ENCODE measurements around the gene BEND2. TPM values are rescaled to one million over a fixed set of nuclear protein-coding genes. Genes with fewer than 3 reads are reported as not detected.

The BEND2 gene
- total and polyA plus RNA-seq, 5 experiments from 2014 or later: not detected

GRCh38 chrX:18173494-18174180, 47.0 kb downstream of the BEND2 start:
- Mint-ChIP-seq H3K27ac (no peak overlapping the region), H3K9me3 (no peaks in the 10 kb centered on the region), H3K4me1 (no peaks in the 10 kb centered on the region), H3K4me3 (no peak overlapping the region), H3K27me3 (peaks cover 0 to 6% (median 4%) of the 10 kb centered on the region in 5 donors), H3K36me3 (no peaks in the 10 kb centered on the region)
- POLR2A ChIA-PET: no interaction called here
- ATAC-seq (no peak), DNase-seq (no peak)

- Mint-ChIP-seq H3K27ac (no peak overlapping the region), H3K9me3 (no peaks in the 10 kb centered on the region), H3K4me3 (no peak overlapping the region), H3K27me3 (peaks cover 0 to 6% (median 4%) of the 10 kb centered on the region in 5 donors), H3K36me3 (no peaks in the 10 kb centered on the region), H3K4me1 (no peaks in the 10 kb centered on the region)
- POLR2A ChIA-PET: no interaction called here
- DNase-seq: no peak
- ATAC-seq: no peak
These were observed 47.7 kb downstream of the BEND2 start for GRCh38 chrX:18172970-18173369.

- ATAC-seq (no peak), DNase-seq (no peak)
- Mint-ChIP-seq H3K4me3 (no peak overlapping the region), H3K27me3 (peaks cover 0 to 6% (median 2%) of the 10 kb centered on the region in 5 donors), H3K27ac (no peak overlapping the region), H3K9me3 (no peaks in the 10 kb centered on the region), H3K36me3 (no peaks in the 10 kb centered on the region), H3K4me1 (no peaks in the 10 kb centered on the region)
- POLR2A ChIA-PET: no interaction called here
These were observed 49.8 kb downstream of the BEND2 start for GRCh38 chrX:18170910-18171309.

GRCh38 chrX:18166068-18166467, 54.6 kb downstream of the BEND2 start:
- DNase-seq (no peak), ATAC-seq (no peak)
- no peaks in the 10 kb centered on the region for H3K9me3 Mint-ChIP-seq
- H3K4me1 Mint-ChIP-seq: no peaks in the 10 kb centered on the region
- POLR2A ChIA-PET: no interaction called here
- H3K4me3 Mint-ChIP-seq: no peak overlapping the region
- no peaks in the 10 kb centered on the region for H3K36me3 Mint-ChIP-seq
- H3K27me3 Mint-ChIP-seq: peaks cover 0 to 3% (median 0%) of the 10 kb centered on the region in 5 donors
- no peak overlapping the region for H3K27ac Mint-ChIP-seq

- H3K27ac Mint-ChIP-seq: no peak overlapping the region
- peaks cover 0 to 12% (median 0%) of the 10 kb centered on the region in 9 donors for H3K9me3 Mint-ChIP-seq
- DNase-seq (no peak), ATAC-seq (no peak)
- H3K4me3 Mint-ChIP-seq: no peak overlapping the region
- peaks cover 0 to 2% (median 0%) of the 10 kb centered on the region in 4 donors for H3K4me1 Mint-ChIP-seq
- POLR2A ChIA-PET: no interaction called here
- H3K27me3 Mint-ChIP-seq: peaks cover 0 to 22% (median 5%) of the 10 kb centered on the region in 5 donors
- no peaks in the 10 kb centered on the region for H3K36me3 Mint-ChIP-seq
These were observed 60.3 kb downstream of the BEND2 start for GRCh38 chrX:18160369-18160768.

- no peaks in the 10 kb centered on the region for H3K36me3 Mint-ChIP-seq
- POLR2A ChIA-PET: no interaction called here
- no peak for ATAC-seq
These were observed 61.7 kb downstream of the BEND2 start for GRCh38 chrX:18158963-18159362.

GRCh38 chrX:18151649-18152048, 69.0 kb downstream of the BEND2 start:
- Mint-ChIP-seq H3K27me3 (peaks cover 0 to 11% (median 8%) of the 10 kb centered on the region in 5 donors), H3K9me3 (peaks cover 0 to 11% (median 0%) of the 10 kb centered on the region in 9 donors), H3K4me1 (peaks cover 0 to 2% (median 0%) of the 10 kb centered on the region in 4 donors), H3K4me3 (no peak overlapping the region), H3K27ac (no peak overlapping the region), H3K36me3 (peaks cover 0 to 10% (median 0%) of the 10 kb centered on the region in 3 donors)
- DNase-seq (no peak), ATAC-seq (no peak)
- POLR2A ChIA-PET: no interaction called here

More at GRCh38 chrX:18158963-18159362, 61.7 kb downstream of the BEND2 start:
- H3K27ac Mint-ChIP-seq: no peak overlapping the region
- no peak for DNase-seq
- peaks cover 0 to 2% (median 0%) of the 10 kb centered on the region in 4 donors for H3K4me1 Mint-ChIP-seq
- peaks cover 0 to 13% (median 0%) of the 10 kb centered on the region in 9 donors for H3K9me3 Mint-ChIP-seq
- peaks cover 0 to 22% (median 5%) of the 10 kb centered on the region in 5 donors for H3K27me3 Mint-ChIP-seq
- H3K4me3 Mint-ChIP-seq: no peak overlapping the region

DNA sequence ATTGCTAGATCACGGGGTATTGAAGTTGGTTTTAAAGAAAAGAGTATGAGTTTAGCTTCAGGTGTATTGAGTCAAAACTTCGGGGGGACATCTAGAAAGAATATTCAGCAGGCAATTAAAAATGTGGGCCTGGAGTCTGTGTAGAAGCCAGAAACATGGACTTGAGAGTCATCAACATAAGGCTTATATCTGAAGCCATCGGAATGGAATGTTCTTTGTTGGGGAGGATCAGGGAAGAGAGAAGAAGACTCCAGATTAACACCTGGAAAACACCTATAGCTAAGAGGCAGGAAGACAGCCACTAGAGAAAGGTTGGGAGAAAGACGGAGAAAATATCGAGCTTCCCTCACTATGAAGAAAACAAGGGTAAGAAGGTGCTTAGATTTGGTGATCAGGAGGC, 69.5 kb downstream of the BEND2 start:
- H3K4me3 Mint-ChIP-seq: no peak overlapping the region
- peaks cover 0 to 10% (median 0%) of the 10 kb centered on the region in 3 donors for H3K36me3 Mint-ChIP-seq
- no peaks in the 10 kb centered on the region for H3K4me1 Mint-ChIP-seq
- H3K27me3 Mint-ChIP-seq: peaks cover 0 to 11% (median 8%) of the 10 kb centered on the region in 5 donors
- POLR2A ChIA-PET: no interaction called here
- peaks cover 0 to 10% (median 0%) of the 10 kb centered on the region in 9 donors for H3K9me3 Mint-ChIP-seq
- DNase-seq: no peak
- no peak overlapping the region for H3K27ac Mint-ChIP-seq
- no peak for ATAC-seq

GRCh38 chrX:18149454-18149853, 71.2 kb downstream of the BEND2 start:
- Mint-ChIP-seq H3K4me3 (no peak overlapping the region), H3K4me1 (no peaks in the 10 kb centered on the region), H3K27ac (no peak overlapping the region), H3K36me3 (peaks cover 0 to 10% (median 0%) of the 10 kb centered on the region in 3 donors), H3K27me3 (peaks cover 0 to 11% (median 8%) of the 10 kb centered on the region in 5 donors), H3K9me3 (peaks cover 0 to 5% (median 0%) of the 10 kb centered on the region in 9 donors)
- ATAC-seq (no peak), DNase-seq (no peak)
- POLR2A ChIA-PET: no interaction called here

GRCh38 chrX:18146954-18147353, 73.7 kb downstream of the BEND2 start:
- POLR2A ChIA-PET: no interaction called here
- no peak overlapping the region for H3K27ac Mint-ChIP-seq
- DNase-seq: peak in 2 of 10 donors; percentile 7 to 11

GRCh38 chrX:18146009-18146408, 74.7 kb downstream of the BEND2 start:
- Mint-ChIP-seq H3K9me3 (peaks cover 0 to 3% (median 0%) of the 10 kb centered on the region in 9 donors), H3K36me3 (peaks cover 0 to 1% (median 0%) of the 10 kb centered on the region in 3 donors), H3K4me1 (no peaks in the 10 kb centered on the region), H3K27ac (no peak overlapping the region), H3K4me3 (no peak overlapping the region), H3K27me3 (peaks cover 0 to 6% (median 2%) of the 10 kb centered on the region in 5 donors)
- DNase-seq (no peak), ATAC-seq (no peak)
- POLR2A ChIA-PET: no interaction called here

More at GRCh38 chrX:18146954-18147353, 73.7 kb downstream of the BEND2 start:
- peaks cover 0 to 5% (median 0%) of the 10 kb centered on the region in 3 donors for H3K36me3 Mint-ChIP-seq
- no peak for ATAC-seq
- no peak overlapping the region for H3K4me3 Mint-ChIP-seq
- peaks cover 0 to 3% (median 0%) of the 10 kb centered on the region in 9 donors for H3K9me3 Mint-ChIP-seq
- H3K27me3 Mint-ChIP-seq: peaks cover 0 to 11% (median 8%) of the 10 kb centered on the region in 5 donors
- no peaks in the 10 kb centered on the region for H3K4me1 Mint-ChIP-seq

DNA sequence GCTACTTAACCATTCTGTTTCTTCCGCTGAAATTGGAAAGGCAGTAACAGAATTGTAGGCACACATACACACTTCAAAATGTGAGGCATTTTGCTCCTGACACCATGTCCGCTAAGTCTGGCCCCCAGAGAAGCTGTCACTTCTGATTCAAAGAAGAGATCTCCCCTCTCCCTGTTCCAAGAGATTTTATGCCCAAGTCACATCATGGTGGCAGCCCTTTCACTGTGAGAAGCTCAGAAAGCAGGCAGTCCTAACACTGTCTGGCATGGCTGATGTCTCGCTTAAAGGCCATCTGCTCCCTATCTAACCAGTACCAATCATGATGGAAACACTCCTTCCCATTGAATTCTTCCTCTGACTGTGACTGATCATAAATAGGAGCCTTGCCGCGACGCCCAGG, 83.9 kb downstream of the BEND2 start:
- H3K27me3 Mint-ChIP-seq: peaks cover 0 to 11% (median 0%) of the 10 kb centered on the region in 5 donors
- ATAC-seq: no peak
- peaks cover 0 to 2% (median 0%) of the 10 kb centered on the region in 4 donors for H3K4me1 Mint-ChIP-seq
- DNase-seq: no peak
- no peak overlapping the region for H3K27ac Mint-ChIP-seq
- no peak overlapping the region for H3K4me3 Mint-ChIP-seq
- POLR2A ChIA-PET: no interaction called here
- H3K36me3 Mint-ChIP-seq: no peaks in the 10 kb centered on the region
- H3K9me3 Mint-ChIP-seq: peaks cover 0 to 2% (median 0%) of the 10 kb centered on the region in 9 donors

DNA sequence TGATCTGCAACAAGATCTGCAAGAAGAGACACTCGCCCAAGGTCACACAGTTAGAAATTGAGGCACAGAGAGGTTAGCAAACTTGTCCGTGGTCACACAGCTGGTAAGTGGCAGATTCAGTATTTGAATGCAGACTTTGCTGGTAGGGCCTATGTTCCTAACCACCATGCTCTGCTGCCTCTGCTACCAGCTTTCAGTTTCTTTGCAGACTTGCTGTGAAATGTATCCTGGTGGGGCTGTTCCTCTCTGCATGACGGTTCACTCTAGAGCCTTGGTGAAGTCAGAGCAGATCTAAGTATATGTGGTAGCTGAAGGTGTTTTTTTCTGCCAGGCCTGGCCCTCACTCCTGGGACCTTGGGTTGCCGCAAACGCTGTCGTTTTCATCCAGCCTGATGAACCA, 87.1 kb downstream of the BEND2 start:
- H3K9me3 Mint-ChIP-seq: peaks cover 0 to 1% (median 0%) of the 10 kb centered on the region in 9 donors
- no peak overlapping the region for H3K4me3 Mint-ChIP-seq
- POLR2A ChIA-PET: no interaction called here
- H3K36me3 Mint-ChIP-seq: no peaks in the 10 kb centered on the region
- ATAC-seq: no peak
- peaks cover 0 to 11% (median 0%) of the 10 kb centered on the region in 5 donors for H3K27me3 Mint-ChIP-seq
- peaks cover 0 to 2% (median 0%) of the 10 kb centered on the region in 4 donors for H3K4me1 Mint-ChIP-seq
- H3K27ac Mint-ChIP-seq: no peak overlapping the region
- DNase-seq: no peak
